Activated naive CD8-positive, alpha-beta T cell treated with anti-CD3 and anti-CD28 coated beads, Interleukin-2, amount 50 U/mL, for 16 hours (primary cell): ENCODE results near the gene DOCK8.
"Not testable (repeated sequence)": the region's sequence is repeated elsewhere in the genome, so short reads cannot be mapped to it uniquely, and the experiment has no call there.

Experiments used
- DNase-seq: peaks from one replicate; pipeline ENCODE4 v3.0.0-alpha.2; 2020; ENCODE audit warnings: low read depth, low spot score

The DOCK8 gene

GRCh38 chr9:214648-215493, at the start of gene DOCK8:
TSS of gene DOCK8 (plus strand) at chr9:214865. CDS start at chr9:214977, 112 bp downstream.
- DNase-seq: no peak

- DNase-seq: not testable (repeated sequence)
Measured at GRCh38 chr9:169757-170156, 44.9 kb upstream of the DOCK8 start.

GRCh38 chr9:178140-178825, 36.4 kb upstream of the DOCK8 start:
- not testable (repeated sequence) for DNase-seq

- DNase-seq: peak; percentile 41
Measured at GRCh38 chr9:178970-179383, 35.7 kb upstream of the DOCK8 start, which contains the start of gene ZNG1A. TSS of gene ZNG1A (minus strand) at chr9:179056. CDS start at chr9:178969, 87 bp downstream.

GRCh38 chr9:199601-200000, 15.1 kb upstream of the DOCK8 start:
- not testable (repeated sequence) for DNase-seq

GRCh38 chr9:206481-206880, 8.2 kb upstream of the DOCK8 start:
- DNase-seq: no peak

- DNase-seq: no peak
Measured at GRCh38 chr9:209143-209758, 5.4 kb upstream of the DOCK8 start.

- DNase-seq: no peak
Measured at GRCh38 chr9:211036-211435, 3.6 kb upstream of the DOCK8 start.

- DNase-seq: no peak
Measured at GRCh38 chr9:211557-211956, 3.1 kb upstream of the DOCK8 start.

GRCh38 chr9:212297-212696, 2.4 kb upstream of the DOCK8 start:
- DNase-seq: no peak

- not testable (repeated sequence) for DNase-seq
Measured at GRCh38 chr9:213901-214300, 764 bp upstream of the DOCK8 start.

GRCh38 chr9:214351-214647, 366 bp upstream of the DOCK8 start:
- no peak for DNase-seq

GRCh38 chr9:215631-216155, 1.0 kb downstream of the DOCK8 start:
- no peak for DNase-seq

GRCh38 chr9:216866-217265, 2.2 kb downstream of the DOCK8 start:
- no peak for DNase-seq

- no peak for DNase-seq
Measured at GRCh38 chr9:217950-218349, 3.3 kb downstream of the DOCK8 start.

- not testable (repeated sequence) for DNase-seq
Measured at GRCh38 chr9:219036-219435, 4.4 kb downstream of the DOCK8 start.

- DNase-seq: no peak
Measured at GRCh38 chr9:219670-220365, 5.2 kb downstream of the DOCK8 start.

- DNase-seq: no peak
Measured at GRCh38 chr9:221989-222776, 7.5 kb downstream of the DOCK8 start.

GRCh38 chr9:223152-223551, 8.5 kb downstream of the DOCK8 start:
- DNase-seq: no peak

GRCh38 chr9:224026-224425, 9.4 kb downstream of the DOCK8 start:
- no peak for DNase-seq
